Epidermal melanocyte (primary cell): ENCODE results near the gene MFSD2B.
"Not testable (repeated sequence)": the region's sequence is repeated elsewhere in the genome, so short reads cannot be mapped to it uniquely, and the experiment has no call there.

Experiments used
- DNase-seq: peaks from one replicate; pipeline ENCODE4 v3.0.0; 2011; ENCODE audit warnings: low spot score; ENCODE audit not compliant: insufficient read length

Gene MFSD2B

GRCh38 chr2:24019729-24020128, 9.8 kb downstream of the MFSD2B start:
- no peak for DNase-seq

GRCh38 chr2:24020244-24020643, 10.4 kb downstream of the MFSD2B start:
- DNase-seq, result no peak

- DNase-seq, result no peak
These were observed 11.5 kb downstream of the MFSD2B start for GRCh38 chr2:24021122-24021998.

GRCh38 chr2:24022324-24022974, 12.6 kb downstream of the MFSD2B start:
- no peak for DNase-seq

GRCh38 chr2:24022975-24023575, 13.2 kb downstream of the MFSD2B start:
- no peak for DNase-seq

GRCh38 chr2:24024018-24024417, 14.1 kb downstream of the MFSD2B start:
- no peak for DNase-seq

GRCh38 chr2:24024996-24025663, 15.2 kb downstream of the MFSD2B start:
- DNase-seq, result no peak

GRCh38 chr2:24026233-24026632, 16.3 kb downstream of the MFSD2B start:
- no peak for DNase-seq

- DNase-seq, result no peak
These were observed 29.1 kb downstream of the MFSD2B start for GRCh38 chr2:24038786-24039499.

DNA sequence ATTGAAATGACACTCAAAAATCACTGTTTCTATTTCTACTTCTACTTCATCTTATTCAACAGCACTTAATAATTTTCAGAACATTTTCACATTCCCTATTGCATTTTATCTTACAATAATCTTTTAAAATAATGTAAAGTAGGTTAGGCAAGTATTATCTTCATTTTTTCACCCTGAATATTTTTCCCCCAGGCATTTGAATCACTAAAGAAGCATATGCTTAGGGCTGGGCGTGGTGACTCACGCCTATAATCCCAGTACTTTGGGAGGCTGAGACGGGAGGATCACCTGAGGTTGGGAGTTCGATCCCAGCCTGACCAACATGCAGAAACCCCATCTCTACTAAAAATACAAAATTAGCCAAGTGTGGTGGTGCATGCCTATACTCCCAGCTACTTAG, 30.6 kb downstream of the MFSD2B start:
- no peak for DNase-seq

DNA sequence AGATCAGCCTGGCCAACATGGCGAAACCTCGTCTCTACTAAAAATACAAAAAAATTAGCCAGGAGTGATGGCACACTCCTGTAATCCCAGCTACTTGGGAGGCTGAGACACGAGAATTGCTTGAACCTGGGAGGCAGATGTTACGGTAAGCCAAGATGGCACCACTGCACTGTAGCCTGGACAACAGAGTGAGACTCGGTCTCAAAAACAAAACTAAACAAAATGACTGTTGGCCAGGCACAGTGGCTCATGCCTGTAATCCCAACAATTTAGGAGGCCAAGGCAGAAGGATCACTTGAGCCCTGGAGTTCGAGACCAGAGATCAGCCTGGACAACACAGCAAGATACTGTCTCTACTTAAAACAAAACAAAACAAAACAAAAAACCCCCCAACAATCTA, 33.2 kb downstream of the MFSD2B start:
- DNase-seq, result not testable (repeated sequence)

- no peak for DNase-seq
These were observed 35.9 kb downstream of the MFSD2B start for GRCh38 chr2:24045511-24046508.

DNA sequence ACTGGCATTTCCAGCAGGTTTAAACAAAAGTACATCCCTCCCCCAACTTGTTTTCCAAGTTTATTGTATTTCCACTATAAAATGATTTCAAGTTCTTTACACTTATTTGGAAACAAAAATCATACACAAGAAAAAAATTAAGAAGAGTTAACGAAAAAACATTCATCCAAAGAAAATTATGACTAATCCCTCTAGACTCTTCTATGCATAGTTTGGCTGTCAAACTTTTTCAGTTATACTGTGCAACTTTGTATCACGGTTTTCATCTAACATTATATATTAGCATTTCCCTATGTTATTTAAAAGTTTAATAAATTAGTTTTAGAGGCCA, 36.7 kb downstream of the MFSD2B start:
- DNase-seq, result no peak

DNA sequence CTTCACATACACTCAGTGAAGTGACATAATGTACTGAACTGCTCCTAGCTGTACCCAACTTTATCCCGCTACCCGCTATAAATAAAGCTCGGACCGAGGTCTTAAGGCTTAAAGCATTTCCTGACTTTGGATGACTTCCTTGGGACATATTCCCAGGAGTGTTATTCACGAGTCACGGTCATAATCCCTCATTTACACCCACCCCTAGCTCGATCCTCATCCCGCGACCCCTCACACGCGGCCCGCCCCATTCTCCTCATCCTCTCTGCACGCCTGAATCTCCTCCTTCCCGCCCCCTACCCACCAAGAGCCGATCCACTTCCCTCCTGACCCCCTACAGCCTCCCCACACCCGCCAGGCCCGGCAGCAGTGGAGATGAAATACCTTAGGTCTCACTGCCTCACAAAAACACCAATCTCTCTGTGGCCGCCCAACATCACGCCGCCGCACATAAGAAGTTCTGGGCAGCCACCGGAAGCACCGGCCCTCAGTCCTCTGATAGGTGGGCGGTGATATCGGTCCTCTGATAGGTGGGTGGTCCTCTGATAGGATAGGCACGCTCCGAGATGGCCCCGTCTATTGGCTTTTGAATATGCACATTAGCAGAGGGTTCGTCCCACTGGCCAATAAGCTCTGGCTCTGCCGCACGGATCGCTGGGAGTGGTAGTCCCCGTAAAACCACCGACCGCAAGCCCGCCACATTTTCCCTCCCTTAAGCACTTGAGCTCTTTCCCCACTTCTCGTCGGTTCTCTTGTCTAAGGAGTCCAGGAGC, 37.2 kb downstream of the MFSD2B start, which contains the start of gene WDCP:
Gene WDCP, minus strand, starts transcription at position 462 of the 773 bp plus-strand sequence. CDS start 7,897 bp downstream, outside the sequence.
- peak; percentile 74 for DNase-seq

GRCh38 chr2:24047703-24048033, 37.8 kb downstream of the MFSD2B start:
- DNase-seq, result no peak

DNA sequence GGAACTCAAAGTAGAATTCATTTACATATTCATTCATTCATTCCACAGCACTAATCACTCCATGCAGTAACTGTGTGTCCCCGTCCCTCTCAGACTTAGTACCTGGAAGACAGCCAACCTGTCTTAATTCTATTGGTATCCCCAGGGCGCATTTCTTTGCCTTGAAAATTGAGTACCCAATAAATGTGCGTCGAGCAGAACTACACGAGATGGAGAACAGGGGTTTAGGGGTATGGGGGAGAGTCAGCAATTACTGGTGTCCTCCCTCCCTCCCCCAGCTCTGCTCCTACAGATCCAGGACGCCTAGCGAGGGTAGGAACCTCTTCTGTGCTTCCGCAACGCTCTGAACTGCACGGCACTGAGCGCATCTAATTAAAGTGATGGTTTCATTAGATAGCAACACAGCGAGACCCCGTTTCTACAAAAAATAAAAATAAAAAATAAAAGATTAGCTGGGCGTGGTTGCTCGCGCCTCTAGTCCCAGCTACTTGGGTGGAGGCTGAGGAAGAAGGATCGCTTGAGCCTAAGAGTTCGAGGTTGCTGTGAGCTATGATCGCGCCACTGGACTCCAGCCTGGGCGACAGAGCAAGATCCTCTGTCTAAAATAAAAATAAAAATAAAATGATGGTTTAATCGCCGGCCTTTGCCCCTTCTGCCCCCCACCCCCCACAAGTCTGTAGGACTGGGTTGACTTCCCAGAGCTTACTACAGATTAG, 39.0 kb downstream of the MFSD2B start:
- no peak for DNase-seq

- no peak for DNase-seq
These were observed 39.7 kb downstream of the MFSD2B start, which contains the start of gene FKBP1B for GRCh38 chr2:24049485-24050021. TSS of gene FKBP1B (plus strand) at chr2:24049741. CDS start at chr2:24049850, 109 bp downstream.
